ENCODE measurements around the gene S100A5. TPM values are rescaled to one million over a fixed set of nuclear protein-coding genes. Genes with fewer than 3 reads are reported as not detected.

The S100A5 gene
- total and polyA plus RNA-seq, 9 of the 15 experiments (the other 6 are each of a cell fraction or from before 2014, with no cell fraction given): 0.56 to 1.4 (median 0.64) TPM; not detected in 5

GRCh38 chr1:153538315-153538821, 2.4 kb downstream of the S100A5 start (continued):
- no peak for TF ChIP-seq ZNF232 (CRISPR knock-in tag; IDR thresholded peaks at IDR 0.05)
- no peak for TF ChIP-seq ZBTB40 (IDR thresholded peaks at IDR 0.05)
- no peak for TF ChIP-seq ZBTB40 (CRISPR knock-in tag; IDR thresholded peaks at IDR 0.05)
- no peak for TF ChIP-seq CREM (IDR thresholded peaks at IDR 0.05; ENCODE audit: low read depth)
- TF ChIP-seq ARID1B (IDR thresholded peaks at IDR 0.05): no peak; the same call in 1 of the 2 replicates
- no peak for TF ChIP-seq ZNF184 (CRISPR knock-in tag; IDR thresholded peaks at IDR 0.05)
- no peak for TF ChIP-seq RBM17 (IDR thresholded peaks at IDR 0.05; ENCODE audit: borderline replicate concordance, low read depth, low read length)
- TF ChIP-seq EZH2 (IDR thresholded peaks at IDR 0.05; ENCODE audit: borderline replicate concordance, low read depth, low read length): no peak
- peak; percentile 22 to 41 (median 25); a peak in 5 of 6 replicates for TF ChIP-seq CTCF (IDR thresholded peaks at IDR 0.05 in 2 of 3, conservative IDR thresholded peaks at IDR 0.05 in 1 of 3; ENCODE audit: insufficient read depth in 2 of 3, low read depth in 1 of 3, low read length in 3 of 3)
- no peak for TF ChIP-seq ZNF124 (CRISPR knock-in tag; IDR thresholded peaks at IDR 0.05)
- no peak for TF ChIP-seq SAFB (IDR thresholded peaks at IDR 0.05; ENCODE audit: borderline replicate concordance, low read depth, low read length)
- no peak for TF ChIP-seq SMAD1 (IDR thresholded peaks at IDR 0.05; ENCODE audit: low read depth, low read length, partially characterized antibody)
- peak; percentile 86 for TF ChIP-seq BHLHE40 (IDR thresholded peaks at IDR 0.05; ENCODE audit: low read length)
- peak; percentile 17 to 32; a peak in 2 of 4 replicates for TF ChIP-seq KDM1A (IDR thresholded peaks at IDR 0.05)
- TF ChIP-seq TCF7L2 (IDR thresholded peaks at IDR 0.05; ENCODE audit: low read depth, low read length): no peak
- no peak for TF ChIP-seq RBM15 (IDR thresholded peaks at IDR 0.05; ENCODE audit: insufficient read depth, low read length)
- no peak for TF ChIP-seq ELK1 (CRISPR knock-in tag; IDR thresholded peaks at IDR 0.05)

Data from K562 (cell line).